ENCODE measurements around the gene COQ9.

- TF ChIP-seq CTCF (IDR thresholded peaks at IDR 0.05; ENCODE audit: insufficient read depth, low read length) (no peak), GABPA (IDR thresholded peaks at IDR 0.05; ENCODE audit: low read depth) (no peak), REST (IDR thresholded peaks at IDR 0.05; ENCODE audit: insufficient replicate concordance, low read depth) (no peak)
Measured at GRCh38 chr16:57403965-57404817, 43.1 kb upstream of the COQ9 start, which contains the start of gene CCL17.

All from HL-60 (cell line).